OCI-LY3 (cell line): ENCODE measurements around the gene PRMT3.

Experiments used
- CTCF ChIP-seq: fragments of 200-600, 300-600 bp; sonication (generic); IDR thresholded peaks from 2 replicates; pipeline ENCODE4 v1.5.1; 2014; ENCODE audit warnings: antibody characterized with exemption, low read length, low read depth
- EZH2phosphoT487 ChIP-seq: fragments of 200-600 bp; shearing (Covaris generic); IDR thresholded peaks from 2 replicates; pipeline ENCODE4 v1.6.1; 2018; ENCODE audit warnings: antibody characterized with exemption, mixed run types, low read depth

- peak; percentile 61 for TF ChIP-seq CTCF
- no peak for TF ChIP-seq EZH2phosphoT487
These were observed 9.8 kb downstream of the PRMT3 start for GRCh38 chr11:20397281-20397680.
